A673 (cell line): ENCODE results near the gene FXN.

ENCODE experiments used
- CTCF ChIP-seq: fragments of 300-800, 200-600 bp; sonication (generic); conservative IDR thresholded peaks from 2 replicates; pipeline ENCODE4 v1.5.1; 2017; ENCODE audit warnings: low read depth, mild to moderate bottlenecking, antibody characterized with exemption, low read length, moderate library complexity, mixed read lengths
- EZH2 ChIP-seq: fragments of 200-600 bp; sonication (generic); IDR thresholded peaks from 2 replicates; pipeline ENCODE4 v1.6.1; 2017; ENCODE audit warnings: borderline replicate concordance, low read depth, mild to moderate bottlenecking, mixed read lengths, antibody characterized with exemption, low read length; ENCODE audit not compliant: poor library complexity, severe bottlenecking

GRCh38 chr9:69147041-69147834 is 111.7 kb downstream of the FXN start:
- TF ChIP-seq CTCF, result no peak
- TF ChIP-seq EZH2, result no peak
